ENCODE data around the gene IKZF4.

GRCh38 chr12:56018356-56018755 lies 2.5 kb upstream of the IKZF4 start:
- TF ChIP-seq POLR2AphosphoS5 (IDR thresholded peaks at IDR 0.05; ENCODE audit: low read depth, low read length) (no peak), CTCF (IDR thresholded peaks at IDR 0.05; ENCODE audit: control extremely low read depth in 1 of 3, insufficient read depth in 1 of 3, low read depth in 1 of 3, low read length in 3 of 3) (no peak), TBP (IDR thresholded peaks at IDR 0.05; ENCODE audit: low read depth, low read length) (no peak), POLR2A (IDR thresholded peaks at IDR 0.05; ENCODE audit: control extremely low read depth in 1 of 2, low read depth in 2 of 2, low read length in 2 of 2) (no peak), TAF1 (IDR thresholded peaks at IDR 0.05; ENCODE audit: low read depth, low read length) (no peak), GTF2F1 (IDR thresholded peaks at IDR 0.05; ENCODE audit: borderline replicate concordance, low read depth, low read length) (no peak), MAX (IDR thresholded peaks at IDR 0.05) (no peak), SIRT6 (IDR thresholded peaks at IDR 0.05; ENCODE audit: low read length) (no peak)

Data from H1 (cell line).